K562 (cell line): ENCODE measurements around the gene ACSBG1. TPM values are rescaled to one million over a fixed set of nuclear protein-coding genes. Genes with fewer than 3 reads are reported as not detected.
A peak's percentile ranks its signal among the peaks of the same experiment; 100 is the strongest.

Experiments used
- ATAC-seq: fragments of 200-7000 bp; cut with Tn5 transposase; 3 replicates; pipeline ENCODE4 v1.9.1; 2020; ENCODE audit warnings: moderate library complexity
- BruUV-seq: library from RNA; stranded (reverse); fragments of 400-500 nt; replicated peaks from 2 replicates; lab custom pipeline; 2021; lab: Mats Ljungman, UMichigan
- CTCF ChIA-PET: fragments of 300-600 bp; formaldehyde crosslinking; extraction: SDS; loops from one replicate; lab custom pipeline; 2021; ENCODE audit warnings: low intra/inter-chr PET ratio; lab: Yijun Ruan, JAX
- POLR2A ChIA-PET: fragments of 300-600, 350-650 bp; sonication (Branson Sonifier 250); formaldehyde crosslinking; extraction: SDS; loops from one replicate; lab custom pipeline; 2021; ENCODE audit warnings: antibody characterized with exemption, inconsistent platforms; lab: Yijun Ruan, JAX
- DNase-seq, 4 experiments: peaks; one replicate each; pipeline versions ENCODE4 v3.0.0 to v3.0.0-alpha.2; 2011 to 2018; ENCODE audit warnings: low spot score in 3 of 4, mixed read lengths in 3 of 4; ENCODE audit errors: extremely low read depth in 1 of 4
- FAIRE-seq: peaks from 2 replicates; lab custom pipeline; 2011; peaks lifted over from hg19 to GRCh38; lab: Jason Lieb, UNC
- H2AFZ ChIP-seq: 2 replicates; pipeline ENCODE4 v1.6.0; 2011; ENCODE audit warnings: low read depth, low read length, control low read depth, inconsistent platforms
- H3K27ac ChIP-seq: fragments of 200-600 bp; 3 replicates; pipeline ENCODE4 v1.8.0; 2011; ENCODE audit warnings: low read depth, mild to moderate bottlenecking, control low read depth, inconsistent platforms, low read length, moderate library complexity, mixed read lengths; ENCODE audit errors: extremely low read depth
- H3K27me3 ChIP-seq, 2 experiments: fragments of 300-600 bp in 1 of 2; 2 replicates in 1 of 2; 3 replicates in 1 of 2; pipeline versions ENCODE4 v1.6.0 to v1.8.0; 2011; ENCODE audit warnings: inconsistent platforms in 2 of 2, low read length in 2 of 2, mild to moderate bottlenecking in 1 of 2, mixed read lengths in 1 of 2, moderate library complexity in 1 of 2; ENCODE audit not compliant: control insufficient read depth in 2 of 2, insufficient read depth in 2 of 2
- H3K36me3 ChIP-seq: fragments of 300-600 bp; 3 replicates; pipeline ENCODE4 v1.8.0; 2011; ENCODE audit warnings: mild to moderate bottlenecking, low read length, inconsistent platforms; ENCODE audit not compliant: control insufficient read depth, insufficient read depth
- H3K4me1 ChIP-seq, 2 experiments: fragments of 200-600 bp in 1 of 2; replicated peaks in 1 of 2; 2 replicates in 1 of 2; 3 replicates in 1 of 2; pipeline versions ENCODE4 v1.5.1 to v1.8.0; 2011; ENCODE audit warnings: inconsistent platforms in 2 of 2, low read length in 2 of 2, mild to moderate bottlenecking in 1 of 2, mixed read lengths in 1 of 2, moderate library complexity in 1 of 2; ENCODE audit not compliant: control insufficient read depth in 2 of 2, insufficient read depth in 2 of 2
- H3K4me2 ChIP-seq: 2 replicates; pipeline ENCODE4 v1.6.1; 2011; ENCODE audit warnings: low read length, control low read depth, inconsistent platforms, mixed read lengths; ENCODE audit not compliant: insufficient read depth
- H3K4me3 ChIP-seq: fragments of 200-600 bp; sonication (generic), shearing (Covaris generic); 2 replicates; pipeline ENCODE4 v1.5.1; 2016; ENCODE audit warnings: control low read depth, inconsistent platforms
- H3K79me2 ChIP-seq: fragments of 200-600 bp; 3 replicates; pipeline ENCODE4 v1.8.0; 2011; ENCODE audit warnings: low read length, inconsistent platforms; ENCODE audit not compliant: control insufficient read depth, insufficient read depth
- H3K9ac ChIP-seq, 2 experiments: 2 replicates each; pipeline versions ENCODE4 v1.6.0 to v1.6.1; 2011; ENCODE audit warnings: low read depth in 2 of 2, low read length in 2 of 2, control low read depth in 1 of 2, inconsistent platforms in 1 of 2, mild to moderate bottlenecking in 1 of 2, mixed read lengths in 1 of 2; ENCODE audit not compliant: insufficient read depth in 1 of 2
- H3K9me1 ChIP-seq: one replicate; pipeline ENCODE4 v1.6.0; 2011; ENCODE audit warnings: inconsistent platforms, mild to moderate bottlenecking, low read length, moderate library complexity; ENCODE audit not compliant: control insufficient read depth, insufficient read depth
- H3K9me3 ChIP-seq: replicated peaks from 2 replicates; pipeline ENCODE4 v1.5.1; 2011; ENCODE audit warnings: low read depth, low read length, inconsistent platforms; ENCODE audit not compliant: control insufficient read depth, insufficient read depth
- H4K20me1 ChIP-seq: replicated peaks from 2 replicates; pipeline ENCODE4 v1.6.1; 2011; ENCODE audit warnings: low read length, inconsistent platforms, mixed read lengths; ENCODE audit not compliant: control insufficient read depth, insufficient read depth
- C11orf30 ChIP-seq: fragments of 450-650 bp; IDR thresholded peaks from 2 replicates; pipeline ENCODE4 v1.6.1; 2016; ENCODE audit warnings: low read depth, mild to moderate bottlenecking
- CTBP1 ChIP-seq: fragments of 450-650 bp; IDR thresholded peaks from 2 replicates; pipeline ENCODE4 v1.6.1; 2016; ENCODE audit warnings: borderline replicate concordance
- EWSR1 ChIP-seq: fragments of 450-650 bp; IDR thresholded peaks from 2 replicates; pipeline ENCODE4 v1.6.1; 2018; ENCODE audit warnings: borderline replicate concordance, mild to moderate bottlenecking, low read depth, moderate library complexity; ENCODE audit not compliant: partially characterized antibody
- MEF2A ChIP-seq: IDR thresholded peaks from 2 replicates; pipeline ENCODE4 v1.6.1; 2011; ENCODE audit warnings: low read depth, mild to moderate bottlenecking, low read length, moderate library complexity; ENCODE audit not compliant: control insufficient read depth
- NELFE ChIP-seq: IDR thresholded peaks from 2 replicates; pipeline ENCODE4 v1.6.1; 2011; ENCODE audit warnings: mild to moderate bottlenecking; ENCODE audit not compliant: insufficient read depth, insufficient read length
- NR4A1 ChIP-seq, 2 experiments: fragments of 250-450 bp in 1 of 2; fragments of 450-650 bp in 1 of 2; sonication (Bioruptor Pico) in 1 of 2; IDR thresholded peaks; 2 replicates each; pipeline versions ENCODE4 v1.4.0 to v1.6.1; 2016 to 2020; ENCODE audit warnings: mild to moderate bottlenecking in 2 of 2, missing compliant biosample characterization in 1 of 2, missing genetic modification characterization in 1 of 2, moderate library complexity in 1 of 2
- PHF20 ChIP-seq: fragments of 450-650 bp; IDR thresholded peaks from 2 replicates; pipeline ENCODE4 v1.6.1; 2018; ENCODE audit not compliant: partially characterized antibody
- PKNOX1 ChIP-seq: fragments of 450-650 bp; IDR thresholded peaks from 2 replicates; pipeline ENCODE4 v1.6.1; 2016
- POLR2AphosphoS5 ChIP-seq: IDR thresholded peaks from 2 replicates; pipeline ENCODE4 v1.6.1; 2011; ENCODE audit warnings: mild to moderate bottlenecking, low read depth, low read length, moderate library complexity; ENCODE audit not compliant: control insufficient read depth, insufficient read depth
- SREBF2 ChIP-seq: sonication (generic); formaldehyde crosslinking; IDR thresholded peaks from 2 replicates; pipeline ENCODE4 v1.4.0; 2020; ENCODE audit warnings: mild to moderate bottlenecking, missing genetic modification reagents
- STAT6 ChIP-seq: sonication (generic); formaldehyde crosslinking; IDR thresholded peaks from 2 replicates; pipeline ENCODE4 v1.8.1; 2023; ENCODE audit warnings: mild to moderate bottlenecking, missing genetic modification reagents
- TCF7L2 ChIP-seq: fragments of 150-350 bp; IDR thresholded peaks from 2 replicates; pipeline ENCODE4 v1.6.1; 2016; ENCODE audit warnings: low read depth, mild to moderate bottlenecking, low read length, moderate library complexity
- WGBS: fragments of 100-300 bp; shearing (Covaris generic); methylation state at CpG from one replicate; pipeline ENCODE4 v1.1.6; 2016; ENCODE audit warnings: low coverage, mixed read lengths; ENCODE audit not compliant: insufficient coverage; ENCODE audit errors: missing lambda C conversion rate; 5-methylcytosine and 5-hydroxymethylcytosine counted together
- in situ Hi-C: fragments of 300-500 bp; cut with MboI; formaldehyde crosslinking; loops from 4 replicates; pipeline ENCODE4 v1.15.0; 2018; ENCODE audit warnings: inconsistent platforms, mixed read lengths
- intact Hi-C: fragments of 100-400 bp; cut with micrococcal nuclease; formaldehyde crosslinking; loops from 2 replicates; pipeline ENCODE4 v1.14.2; 2022
- polyA plus RNA-seq, 8 experiments: library from polyadenylated mRNA; depleted of rRNA in 4 of 8; stranded (reverse) in 5 of 8; unstranded in 3 of 8; fragments of >200 nt; fragmentation: Nextera tagmentation in 2 of 8; fragmentation: Illumina TruSeq in 1 of 8; extraction: Ambion mirVana in 2 of 8; extraction: Trizol in 1 of 8; gene quantifications; 2 replicates each; pipeline versions ENCODE4 v1.2.1 to v1.2.3, GENCODE V29; 2011 to 2014; ENCODE audit warnings: inconsistent platforms in 1 of 8, missing spikeins in 1 of 8
- total RNA-seq, 7 experiments: library from RNA; depleted of rRNA in 6 of 7; stranded (reverse); fragments of >200 nt in 6 of 7; fragmentation: Illumina TruSeq in 2 of 7; extraction: Trizol in 2 of 7; gene quantifications; 2 replicates each; pipeline versions ENCODE4 v1.2.1 to v1.2.3, GENCODE V29; 2011 to 2021; ENCODE audit warnings: low replicate concordance in 1 of 7
- TF ChIP-seq, protein P1 (sequence below): sonication (generic); formaldehyde crosslinking; IDR thresholded peaks from 2 replicates; pipeline ENCODE4 v1.9.0; 2022; ENCODE audit warnings: mild to moderate bottlenecking, missing genetic modification reagents
- TF ChIP-seq, protein P2 (sequence below), 2 experiments: fragments of 450-650 bp in 1 of 2; IDR thresholded peaks; 2 replicates each; pipeline ENCODE4 v1.6.1; 2011 to 2017; ENCODE audit warnings: low read depth in 2 of 2, antibody characterized with exemption in 1 of 2, borderline replicate concordance in 1 of 2, low read length in 1 of 2, mild to moderate bottlenecking in 1 of 2, mixed read lengths in 1 of 2; ENCODE audit not compliant: control insufficient read depth in 1 of 2

Gene ACSBG1
- total and polyA plus RNA-seq, 9 of the 15 experiments (the other 6 are each of a cell fraction or from before 2014, with no cell fraction given) = 0.36 to 6.4 (median 2.5) TPM

GRCh38 chr15:78222745-78223395 lies 11.5 kb downstream of the ACSBG1 start:
- CTCF ChIA-PET = no interaction called here
- no peak for TF ChIP-seq MEF2A
- TF ChIP-seq PHF20 = no peak
- peak; percentile 43; the same call in 1 of the 2 replicates for TF ChIP-seq C11orf30
- TF ChIP-seq, protein P1, sequence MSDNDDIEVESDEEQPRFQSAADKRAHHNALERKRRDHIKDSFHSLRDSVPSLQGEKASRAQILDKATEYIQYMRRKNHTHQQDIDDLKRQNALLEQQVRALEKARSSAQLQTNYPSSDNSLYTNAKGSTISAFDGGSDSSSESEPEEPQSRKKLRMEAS (CRISPR knock-in tag) = no peak
- no peak for TF ChIP-seq PKNOX1
- TF ChIP-seq SREBF2 = no peak
- TF ChIP-seq POLR2AphosphoS5 = no peak
- TF ChIP-seq NELFE = no peak
- no peak for TF ChIP-seq NR4A1 (CRISPR knock-in tag; IDR thresholded peaks at IDR 0.05)
- no peak for TF ChIP-seq NR4A1 (tag; IDR thresholded peaks at IDR 0.05)
- TF ChIP-seq, protein P2, sequence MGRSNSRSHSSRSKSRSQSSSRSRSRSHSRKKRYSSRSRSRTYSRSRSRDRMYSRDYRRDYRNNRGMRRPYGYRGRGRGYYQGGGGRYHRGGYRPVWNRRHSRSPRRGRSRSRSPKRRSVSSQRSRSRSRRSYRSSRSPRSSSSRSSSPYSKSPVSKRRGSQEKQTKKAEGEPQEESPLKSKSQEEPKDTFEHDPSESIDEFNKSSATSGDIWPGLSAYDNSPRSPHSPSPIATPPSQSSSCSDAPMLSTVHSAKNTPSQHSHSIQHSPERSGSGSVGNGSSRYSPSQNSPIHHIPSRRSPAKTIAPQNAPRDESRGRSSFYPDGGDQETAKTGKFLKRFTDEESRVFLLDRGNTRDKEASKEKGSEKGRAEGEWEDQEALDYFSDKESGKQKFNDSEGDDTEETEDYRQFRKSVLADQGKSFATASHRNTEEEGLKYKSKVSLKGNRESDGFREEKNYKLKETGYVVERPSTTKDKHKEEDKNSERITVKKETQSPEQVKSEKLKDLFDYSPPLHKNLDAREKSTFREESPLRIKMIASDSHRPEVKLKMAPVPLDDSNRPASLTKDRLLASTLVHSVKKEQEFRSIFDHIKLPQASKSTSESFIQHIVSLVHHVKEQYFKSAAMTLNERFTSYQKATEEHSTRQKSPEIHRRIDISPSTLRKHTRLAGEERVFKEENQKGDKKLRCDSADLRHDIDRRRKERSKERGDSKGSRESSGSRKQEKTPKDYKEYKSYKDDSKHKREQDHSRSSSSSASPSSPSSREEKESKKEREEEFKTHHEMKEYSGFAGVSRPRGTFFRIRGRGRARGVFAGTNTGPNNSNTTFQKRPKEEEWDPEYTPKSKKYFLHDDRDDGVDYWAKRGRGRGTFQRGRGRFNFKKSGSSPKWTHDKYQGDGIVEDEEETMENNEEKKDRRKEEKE (IDR thresholded peaks at IDR 0.05; ENCODE audit: borderline replicate concordance in 1 of 2, control insufficient read depth in 1 of 2, low read depth in 2 of 2, low read length in 1 of 2) = no peak
- TF ChIP-seq CTBP1 = no peak
- no peak for TF ChIP-seq STAT6
- no peak for TF ChIP-seq EWSR1
- TF ChIP-seq TCF7L2 = no peak

More at GRCh38 chr15:78222745-78223395, 11.5 kb downstream of the ACSBG1 start:
- POLR2A ChIA-PET = interaction anchor here (1.0 kb wide), 1 partner anchor 8 kb away, joined by 3 read pairs; no protein-coding TSS in a partner anchor
- no peak for ATAC-seq
- Histone ChIP-seq H3K4me1 (no peaks in the 10 kb centered on the region), H3K27me3 (peaks cover 0 to 2% of the 10 kb centered on the region in 2 experiments; a peak in 3 of 5 replicates), H4K20me1 (no peaks in the 10 kb centered on the region), H3K4me3 (no peak overlapping the region), H3K9me3 (no peaks in the 10 kb centered on the region; the same call in 1 of the 2 replicates), H3K79me2 (no peaks in the 10 kb centered on the region), H3K9ac (no peak overlapping the region), H3K36me3 (no peaks in the 10 kb centered on the region), H3K9me1 (no peaks in the 10 kb centered on the region), H3K27ac (no peak overlapping the region), H2AFZ (no peak overlapping the region), H3K4me2 (no peak overlapping the region)
- no peak for FAIRE-seq
- 70% methylated on average over 5 of the region's 5 CpGs for WGBS
- DNase-seq = no peak
- in situ Hi-C loops = no loop called here
- intact Hi-C loops = no loop called here
- no TSS peak for BruUV-seq
